Subcutaneous adipose tissue (tissue), 4 donors: ENCODE measurements around the gene SZT2. TPM values are rescaled to one million over a fixed set of nuclear protein-coding genes. Genes with fewer than 3 reads are reported as not detected.

Experiments used
- CTCF ChIP-seq: fragments of 450-650 bp; IDR thresholded peaks from one replicate; pipeline ENCODE4 v1.5.1; 2016; ENCODE audit warnings: low read depth, mild to moderate bottlenecking, control low read depth, antibody characterized with exemption, moderate library complexity
- total RNA-seq, 4 donors: library from RNA; depleted of rRNA; stranded (reverse); fragments of >200 nt; gene quantifications; one replicate each; pipeline ENCODE4 v1.1.0, GENCODE V29; 2016

SZT2 gene
- total RNA-seq, 4 donors from 2014 or later: 27.1 to 62.7 (median 31.3) TPM

GRCh38 chr1:43363283-43363934 lies 26.3 kb upstream of the SZT2 start:
- TF ChIP-seq CTCF: no peak

GRCh38 chr1:43363935-43364525 lies 25.7 kb upstream of the SZT2 start:
- TF ChIP-seq CTCF: no peak

GRCh38 chr1:43365678-43366077 lies 24.0 kb upstream of the SZT2 start:
- no peak for TF ChIP-seq CTCF

- no peak for TF ChIP-seq CTCF
Measured at GRCh38 chr1:43366179-43366578, 23.5 kb upstream of the SZT2 start.

- TF ChIP-seq CTCF: no peak
Measured at GRCh38 chr1:43366601-43367025, 23.1 kb upstream of the SZT2 start.

- no peak for TF ChIP-seq CTCF
Measured at GRCh38 chr1:43367026-43367903, 22.4 kb upstream of the SZT2 start.
